PFSK-1 (cell line): ENCODE results near the gene SURF1.

Source experiments
- FOXP2 ChIP-seq: optimal IDR thresholded peaks from 2 replicates; pipeline ENCODE3; 2011; ENCODE audit warnings: borderline replicate concordance, control low read depth, inconsistent platforms; ENCODE audit not compliant: insufficient read depth; ENCODE audit errors: extremely low read length, extremely low read depth
- POLR2AphosphoS5 ChIP-seq: IDR thresholded peaks from 2 replicates; pipeline ENCODE4 v1.6.1; 2012; ENCODE audit warnings: low read depth, mild to moderate bottlenecking, control low read depth, low read length, moderate library complexity
- REST ChIP-seq, 2 experiments: IDR thresholded peaks; 2 replicates each; pipeline versions ENCODE4 v1.6.1 to v1.8.0; 2011 to 2012; ENCODE audit warnings: low read depth in 2 of 2, low read length in 2 of 2, control low read depth in 1 of 2, inconsistent platforms in 1 of 2, mild to moderate bottlenecking in 1 of 2, moderate library complexity in 1 of 2; ENCODE audit not compliant: insufficient read depth in 1 of 2

- no peak for TF ChIP-seq POLR2AphosphoS5
- TF ChIP-seq FOXP2: no peak
- no peak for TF ChIP-seq REST (IDR thresholded peaks at IDR 0.05; ENCODE audit: insufficient read depth in 1 of 2, low read depth in 2 of 2, low read length in 2 of 2)
These were observed 31.4 kb upstream of the SURF1 start for GRCh38 chr9:133387680-133388079.
